CD4-positive, alpha-beta T cell treated with Interleukin-2 at 100 ng/mL for 4 hours (primary cell): Measurements from ENCODE around the gene NDEL1.

ENCODE experiments used
- DNase-seq: peaks from one replicate; pipeline ENCODE4 v3.0.0-alpha.2; 2020; ENCODE audit warnings: low spot score

The NDEL1 gene

DNA sequence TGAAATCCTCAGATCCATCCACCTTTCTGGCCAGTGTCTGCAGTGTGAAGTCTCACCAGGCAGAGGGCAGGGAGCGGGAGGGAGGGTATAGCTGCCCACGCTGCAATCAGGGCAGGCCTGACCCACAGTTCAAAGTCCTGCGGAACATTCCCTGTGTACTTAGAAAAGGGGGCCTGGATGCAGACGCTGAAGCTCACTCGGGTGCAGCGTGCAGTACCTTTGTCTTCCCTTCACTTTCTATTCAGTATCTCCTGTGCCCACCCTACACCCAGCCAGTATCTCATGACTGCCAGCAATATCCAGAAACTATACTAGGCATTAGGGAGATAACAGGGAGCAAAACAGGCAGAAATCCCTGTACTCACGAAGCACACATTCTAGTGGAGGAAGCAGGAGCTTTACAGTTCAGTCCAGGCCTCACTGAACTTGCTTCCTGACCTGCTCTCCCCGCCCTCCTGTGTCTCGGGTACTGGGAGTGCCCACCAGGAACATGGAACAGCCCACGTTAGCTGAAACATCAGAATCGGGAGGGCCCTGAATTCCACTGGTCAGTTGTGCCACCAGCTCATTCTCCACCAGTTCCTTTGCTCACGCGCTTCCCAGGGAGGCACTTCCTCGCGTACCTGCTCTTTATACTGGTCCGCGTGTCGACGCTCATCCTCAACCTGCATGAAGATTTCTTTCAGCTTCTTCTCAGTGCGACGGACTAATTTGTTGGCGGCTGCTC lies 42.2 kb downstream of the NDEL1 start:
- DNase-seq: no peak

DNA sequence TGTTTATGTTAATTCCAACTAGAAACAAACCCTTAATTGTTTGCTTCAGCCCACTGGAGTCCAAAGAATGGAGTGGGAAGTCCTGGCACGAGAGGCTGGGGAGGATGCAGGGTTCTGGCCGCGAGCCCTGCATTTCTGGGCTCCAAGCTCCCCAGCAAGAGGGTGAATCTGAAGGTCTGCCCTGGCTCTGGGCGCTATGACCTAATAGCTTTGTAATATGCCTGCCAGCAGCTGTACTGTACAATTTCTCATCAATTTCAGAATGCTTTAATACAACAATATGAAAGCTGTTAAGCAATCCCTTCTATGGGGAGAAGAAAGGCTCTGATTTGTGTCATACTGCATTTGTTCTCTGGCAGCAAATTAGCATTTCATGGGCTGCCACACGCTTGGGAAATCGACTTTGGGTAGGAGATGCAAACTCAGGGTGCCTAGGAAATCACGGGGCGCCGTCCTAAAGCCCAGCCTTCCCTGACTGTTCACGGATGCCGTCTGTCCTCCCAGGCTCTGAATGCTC lies 43.8 kb downstream of the NDEL1 start:
- DNase-seq: no peak

DNA sequence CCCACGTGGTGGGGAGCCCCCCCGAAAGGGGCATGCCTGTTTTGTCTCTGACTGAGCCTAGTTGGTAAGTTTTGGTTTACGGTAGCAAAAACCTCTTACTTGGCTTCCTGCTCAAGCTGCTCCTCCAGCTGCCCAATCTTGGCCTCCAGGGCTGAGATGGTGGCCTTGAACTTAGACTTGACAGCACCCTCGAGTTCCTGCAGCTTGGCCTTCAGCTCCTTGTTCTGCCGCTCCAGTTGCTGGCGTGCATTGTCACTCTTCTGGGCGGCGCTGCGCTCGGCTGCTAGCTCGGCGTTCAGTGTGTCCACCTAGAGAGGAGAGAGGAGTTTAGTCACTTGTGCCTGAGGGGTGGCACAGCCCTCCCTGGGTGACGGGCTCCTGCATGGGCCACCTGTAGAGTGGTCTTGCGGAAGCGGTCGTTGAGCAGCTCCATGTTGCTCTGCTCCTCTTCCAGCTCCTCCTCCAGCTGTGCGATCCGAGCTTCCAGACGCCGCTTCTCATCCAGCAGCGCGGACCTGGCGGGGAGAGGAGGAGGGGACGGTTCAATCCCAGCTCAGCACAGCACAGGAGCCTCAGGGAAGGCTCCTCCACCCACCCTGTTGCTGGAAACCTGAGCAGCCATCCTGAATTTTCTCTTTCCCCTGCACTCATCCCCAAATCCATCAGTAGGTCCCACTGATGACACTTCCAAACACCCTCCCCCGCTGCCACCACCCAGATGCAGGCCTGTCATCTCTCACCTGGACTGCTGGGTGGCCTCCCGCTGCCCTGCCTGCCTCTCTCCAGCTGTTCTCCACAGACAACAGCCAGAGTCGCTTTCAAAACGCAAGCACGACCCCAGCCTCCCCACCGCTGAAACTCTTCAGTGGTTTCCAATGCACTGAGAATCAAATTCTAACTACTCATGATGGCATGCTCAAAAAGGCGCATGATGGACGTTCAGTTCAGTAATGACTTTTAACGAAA lies 44.6 kb downstream of the NDEL1 start:
- DNase-seq: no peak

DNA sequence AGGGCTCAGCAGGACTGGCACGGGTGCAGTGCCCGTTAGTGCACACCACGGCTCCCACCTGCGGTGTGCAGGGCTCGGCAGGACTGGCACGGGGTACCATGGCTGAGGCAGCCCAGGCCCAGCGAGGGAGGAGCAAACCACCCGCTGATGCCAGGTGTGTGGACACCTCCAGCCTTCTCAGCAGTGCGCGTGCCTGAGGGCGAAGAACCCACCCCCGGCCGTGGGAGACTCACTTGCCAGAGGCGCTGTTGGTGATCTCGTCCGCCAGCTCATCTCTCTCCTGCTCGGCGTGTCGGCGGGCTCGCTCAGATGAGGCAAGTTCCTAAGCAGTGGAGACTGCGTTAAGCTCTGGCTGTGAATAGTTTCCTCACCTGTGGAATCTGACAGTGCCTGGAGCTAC lies 45.4 kb downstream of the NDEL1 start:
- no peak for DNase-seq

DNA sequence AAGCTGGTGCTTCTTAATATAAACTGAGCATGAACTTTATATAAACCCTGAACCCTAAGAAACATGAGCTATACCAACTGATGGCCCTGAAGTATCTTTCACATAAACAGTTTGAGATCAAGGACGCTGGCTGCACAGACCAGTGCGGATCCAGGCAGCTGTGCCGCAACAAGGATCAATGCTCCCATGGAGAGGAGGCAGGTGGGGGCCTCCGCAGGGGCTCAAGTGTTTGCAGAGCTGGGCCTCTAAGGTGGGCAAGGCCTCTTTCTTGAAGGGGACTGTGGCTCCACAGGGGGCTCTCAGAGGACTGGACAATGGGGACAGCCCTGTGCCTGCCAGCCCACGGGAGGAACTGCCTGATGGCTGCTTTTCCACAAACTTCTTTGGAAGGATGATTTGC lies 46.0 kb downstream of the NDEL1 start:
- DNase-seq: no peak

DNA sequence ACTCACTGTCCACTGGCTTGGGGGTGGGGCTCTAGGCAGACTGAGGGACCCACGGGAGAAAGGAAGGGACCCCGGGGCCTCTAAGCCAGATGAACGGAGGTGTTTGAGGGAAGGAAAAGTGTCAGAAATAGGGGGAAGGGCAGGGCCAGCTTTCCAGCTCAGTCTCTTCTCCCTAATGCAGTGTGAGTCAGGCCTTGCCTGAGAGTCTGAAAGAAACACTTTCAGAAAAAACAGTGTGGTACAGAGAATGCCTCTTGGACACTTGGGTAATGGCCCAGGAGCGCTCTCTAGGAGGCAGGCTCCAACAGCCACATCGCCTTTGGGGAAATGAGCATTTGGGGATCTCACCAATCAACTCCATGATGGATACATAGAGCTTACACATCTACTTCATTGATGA lies 46.9 kb downstream of the NDEL1 start:
- DNase-seq: no peak

DNA sequence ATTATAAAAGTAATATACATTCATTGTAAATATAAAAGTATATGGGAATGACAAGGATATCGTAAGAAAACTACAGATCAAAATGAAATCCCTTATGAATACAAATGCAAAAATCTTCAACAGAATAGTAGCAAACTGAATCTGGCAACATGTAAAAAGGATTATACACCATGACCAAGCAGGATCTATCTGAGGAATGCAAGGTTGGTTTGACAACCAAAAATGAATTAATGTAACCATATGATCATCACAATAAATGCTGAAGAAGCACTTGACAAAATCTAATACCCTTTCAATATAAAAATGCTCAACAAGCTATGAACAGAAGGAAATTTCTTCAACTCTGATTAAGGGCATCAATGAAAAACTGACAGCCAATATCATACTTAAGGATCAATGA lies 48.8 kb downstream of the NDEL1 start:
- no peak for DNase-seq

DNA sequence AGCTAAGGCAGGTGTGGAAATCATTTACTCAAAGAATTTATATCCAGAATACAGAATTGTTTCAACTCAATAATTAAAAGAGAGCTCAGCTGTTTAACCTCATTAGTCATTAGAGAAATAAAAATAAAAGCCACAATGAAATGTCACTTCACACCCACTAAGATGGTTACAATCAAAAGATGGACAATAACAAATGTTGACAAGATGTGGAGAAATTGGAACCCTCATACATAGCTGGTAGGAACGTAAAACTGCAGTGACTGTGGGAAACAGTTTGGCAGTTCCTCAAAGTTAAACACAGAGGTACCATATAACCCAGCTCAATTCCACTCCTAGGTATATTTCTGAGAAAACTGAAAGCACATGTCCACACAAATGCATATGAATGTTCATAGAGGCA lies 49.8 kb downstream of the NDEL1 start:
- DNase-seq: no peak

DNA sequence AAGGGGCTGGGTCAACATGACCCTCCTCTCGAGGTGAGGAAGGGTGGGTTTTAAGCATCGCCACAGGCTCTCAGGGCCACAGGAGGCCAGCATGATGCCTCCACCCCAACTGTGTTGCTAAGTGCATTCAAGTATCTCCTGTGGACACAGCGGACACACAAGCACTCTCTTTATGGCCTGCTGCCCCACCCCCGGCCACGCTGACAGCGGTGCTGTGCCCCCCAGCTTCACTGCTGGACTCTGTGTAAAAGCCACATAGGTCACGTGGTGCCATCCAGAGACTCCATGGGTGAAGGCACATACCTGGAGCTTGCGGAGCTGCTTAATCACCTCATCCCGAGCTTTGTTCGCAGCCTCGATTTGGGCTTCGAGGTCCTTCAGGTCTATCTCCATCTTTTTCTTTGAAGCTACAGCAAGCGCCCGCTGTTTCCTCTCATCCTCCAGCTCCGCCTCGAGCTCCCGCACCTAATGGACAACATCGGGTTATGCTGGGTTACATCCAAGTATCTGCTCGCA lies 51.5 kb downstream of the NDEL1 start:
- no peak for DNase-seq

DNA sequence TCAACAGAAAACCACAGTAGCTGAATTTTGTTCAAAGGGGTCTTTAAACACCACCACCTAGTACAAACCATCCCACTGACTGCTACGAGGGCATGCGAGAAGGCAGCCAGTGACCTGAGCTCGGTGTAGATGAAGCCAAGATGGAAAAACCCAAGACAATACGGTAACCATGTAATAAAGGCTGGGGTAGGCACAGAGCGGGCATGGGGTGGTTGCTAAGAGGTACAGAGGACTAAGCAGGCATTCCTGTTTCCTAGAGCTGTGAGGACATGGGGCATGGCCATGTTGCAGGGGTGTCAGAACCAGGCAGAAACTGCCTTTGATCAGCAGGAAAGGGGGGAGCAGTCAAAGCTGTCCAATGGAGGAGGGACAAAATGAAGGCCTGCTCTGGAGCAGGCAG lies 52.1 kb downstream of the NDEL1 start:
- DNase-seq: no peak

DNA sequence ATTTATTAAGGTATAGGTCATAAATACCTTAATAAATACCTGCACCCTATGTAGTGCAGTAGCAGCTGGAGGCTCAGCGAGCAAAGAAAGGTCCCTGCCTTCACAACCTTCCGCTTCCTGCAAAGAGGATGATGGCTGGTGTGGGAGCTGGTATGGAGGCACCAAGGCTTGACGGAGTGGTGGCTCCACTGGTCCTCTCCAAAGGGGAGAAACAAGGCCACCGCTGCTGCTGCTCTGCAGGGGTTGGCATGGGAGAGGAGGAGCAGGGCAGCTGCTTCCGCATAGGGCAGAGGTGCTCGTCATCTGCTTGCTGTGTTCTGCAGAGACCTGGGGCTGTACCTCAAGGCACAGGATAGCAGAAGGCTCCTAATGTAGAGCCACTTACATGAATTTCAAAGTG lies 52.8 kb downstream of the NDEL1 start:
- DNase-seq: no peak

DNA sequence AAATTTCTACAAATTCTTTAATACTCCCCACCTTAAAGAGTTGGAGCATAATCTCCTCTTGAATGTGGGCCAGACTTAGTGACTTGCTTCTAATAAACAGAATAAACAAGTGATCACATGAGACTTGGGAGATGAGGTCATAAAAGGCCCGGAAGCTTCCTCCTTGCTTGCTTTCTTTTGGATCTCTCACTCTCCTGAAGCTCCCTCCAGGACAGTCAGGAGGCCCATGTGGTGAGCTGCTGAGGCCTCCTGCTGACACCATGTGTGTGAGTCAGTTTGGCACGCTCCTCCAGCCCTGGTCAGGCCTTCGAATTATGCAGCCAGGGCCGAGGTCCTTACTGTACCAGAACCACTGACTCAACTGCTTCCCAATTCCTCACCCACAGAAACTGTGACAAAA lies 53.2 kb downstream of the NDEL1 start:
- DNase-seq: no peak

DNA sequence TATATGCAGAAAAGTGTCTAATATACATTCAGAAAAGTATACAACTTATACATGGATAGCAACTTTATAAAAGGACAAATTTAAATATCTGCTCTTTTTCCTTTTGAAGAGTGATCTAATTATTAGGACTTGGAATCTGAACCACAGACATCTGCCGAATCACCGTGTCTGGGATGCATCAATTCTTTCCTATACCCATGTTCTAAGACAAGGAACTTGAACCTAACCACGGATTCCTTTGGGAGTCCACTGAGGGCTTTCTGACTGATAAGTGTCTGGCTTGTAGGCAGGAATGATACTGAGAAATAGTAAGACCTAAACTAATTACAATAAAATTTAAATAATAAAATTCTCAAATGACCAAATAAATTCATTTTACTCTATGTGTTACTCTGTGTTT lies 54.2 kb downstream of the NDEL1 start:
- no peak for DNase-seq

DNA sequence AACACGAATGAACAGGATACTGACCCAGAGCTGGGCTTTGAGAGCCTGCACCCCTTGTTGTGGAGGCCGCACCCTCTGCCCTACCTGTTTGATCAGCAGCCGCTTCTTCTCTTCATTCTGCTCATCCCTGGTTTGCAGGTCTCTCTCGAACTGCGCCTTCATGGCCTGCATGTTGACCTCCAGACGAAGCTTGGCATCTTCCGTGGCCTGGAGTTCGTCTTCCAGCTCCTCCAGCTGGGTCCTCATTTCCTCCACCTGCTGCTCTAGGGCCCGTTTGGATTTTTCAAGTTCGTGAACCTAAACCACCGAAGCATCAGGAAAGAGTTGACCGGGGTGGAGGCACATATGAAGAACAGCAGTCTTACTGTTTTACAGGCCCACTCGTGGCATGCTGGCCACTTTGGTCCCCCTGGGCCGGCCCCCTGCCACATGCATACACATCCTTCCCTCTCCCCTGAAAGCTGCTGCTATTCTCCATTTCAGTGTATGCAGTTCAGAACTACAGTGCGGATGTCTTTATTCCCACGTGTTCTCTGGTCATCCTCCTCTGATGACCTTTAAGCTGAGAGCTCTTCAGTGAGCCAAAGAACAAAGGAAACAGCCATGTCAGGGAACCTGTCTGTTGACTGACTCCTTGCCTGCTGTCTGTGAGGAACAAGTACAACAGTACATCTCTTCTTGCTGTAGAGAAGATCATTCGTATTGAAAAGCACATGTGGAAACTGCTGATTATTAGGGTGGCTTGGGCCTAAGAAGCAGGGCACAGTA lies 54.8 kb downstream of the NDEL1 start:
- DNase-seq: no peak

DNA sequence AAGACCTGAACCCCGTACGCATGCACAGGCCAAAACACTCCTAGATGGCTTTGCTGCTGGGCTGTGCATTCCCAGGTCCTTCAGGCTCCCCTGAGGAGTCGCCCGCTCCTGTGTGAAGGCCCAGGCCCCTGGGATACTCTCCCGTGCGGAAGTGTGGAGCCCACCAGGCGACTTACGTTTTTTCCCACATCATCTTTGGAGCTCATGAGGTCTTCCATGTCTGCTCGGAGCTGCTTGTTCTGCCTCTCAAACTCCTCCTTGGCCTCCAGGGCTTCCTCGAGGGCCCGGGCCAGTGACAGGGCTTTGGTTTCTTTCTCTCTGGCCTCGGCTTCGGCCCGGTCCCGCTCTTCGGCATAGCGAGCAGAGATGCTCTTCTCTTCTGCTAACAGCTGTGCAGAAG lies 56.4 kb downstream of the NDEL1 start:
- no peak for DNase-seq

DNA sequence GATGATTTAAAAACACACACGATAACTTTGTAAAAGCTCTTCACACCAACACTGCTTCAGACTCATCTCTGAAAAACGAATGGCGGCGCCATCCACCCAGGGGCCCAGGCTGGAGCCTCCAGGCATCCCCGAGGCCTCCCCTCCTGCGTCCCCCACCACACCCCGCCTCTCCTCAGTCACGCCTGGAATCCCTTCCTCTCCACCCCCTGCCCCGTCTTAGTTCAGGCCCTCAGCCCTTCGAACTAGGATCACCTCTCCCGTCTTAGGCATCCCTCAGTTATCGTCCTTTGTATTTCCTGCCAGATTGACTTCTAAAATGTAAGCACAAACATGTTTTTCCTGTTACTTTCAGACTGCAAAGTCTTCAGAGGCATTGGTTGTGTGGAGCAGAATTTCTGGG lies 58.3 kb downstream of the NDEL1 start:
- no peak for DNase-seq

DNA sequence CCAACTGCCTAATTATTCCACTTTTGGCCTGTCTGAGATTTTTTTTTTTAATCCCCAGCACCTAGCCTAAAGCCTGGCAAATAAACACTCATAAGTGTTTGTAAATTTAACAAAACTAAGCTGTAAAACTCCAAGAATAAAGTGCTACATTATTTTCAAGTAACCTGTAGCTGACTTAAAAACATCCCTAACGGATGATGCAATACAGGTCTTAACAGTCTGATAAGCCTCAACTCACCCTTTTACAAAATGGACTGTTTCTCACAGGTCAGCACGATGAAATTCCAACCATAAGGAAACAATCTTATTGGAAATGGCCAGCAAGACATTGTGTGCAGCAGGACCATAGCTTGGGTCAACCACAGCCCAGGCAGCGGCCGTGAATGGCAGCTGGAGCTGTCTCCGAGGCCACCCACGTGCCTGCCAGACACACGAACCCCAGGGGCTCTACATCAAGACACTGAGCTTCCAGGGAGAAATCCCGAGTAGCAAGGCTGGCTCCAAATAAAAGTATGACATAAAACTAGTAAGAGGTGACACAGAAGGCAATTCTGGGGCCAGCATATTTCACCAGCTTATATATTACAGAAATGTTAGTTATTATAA lies 58.9 kb downstream of the NDEL1 start:
- no peak for DNase-seq

DNA sequence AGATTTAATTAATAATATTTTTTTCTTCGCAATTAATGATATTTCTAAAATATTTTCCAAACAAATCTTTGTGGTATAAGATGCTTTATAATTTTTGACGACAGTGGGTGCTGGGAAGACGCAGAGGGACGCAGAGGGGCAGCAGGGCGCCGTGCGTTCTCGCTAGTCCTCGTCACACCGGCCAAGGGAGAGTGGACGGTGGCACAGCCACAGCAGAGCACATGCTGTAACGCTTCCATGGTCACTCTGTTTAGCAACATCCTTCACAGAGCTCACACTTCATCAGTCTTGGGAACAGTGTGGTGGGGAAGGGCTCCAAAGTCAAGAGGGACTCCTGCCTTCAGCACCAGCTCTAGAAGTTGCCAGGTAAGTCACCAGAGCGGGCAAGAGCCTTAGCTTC lies 60.4 kb downstream of the NDEL1 start:
- no peak for DNase-seq

DNA sequence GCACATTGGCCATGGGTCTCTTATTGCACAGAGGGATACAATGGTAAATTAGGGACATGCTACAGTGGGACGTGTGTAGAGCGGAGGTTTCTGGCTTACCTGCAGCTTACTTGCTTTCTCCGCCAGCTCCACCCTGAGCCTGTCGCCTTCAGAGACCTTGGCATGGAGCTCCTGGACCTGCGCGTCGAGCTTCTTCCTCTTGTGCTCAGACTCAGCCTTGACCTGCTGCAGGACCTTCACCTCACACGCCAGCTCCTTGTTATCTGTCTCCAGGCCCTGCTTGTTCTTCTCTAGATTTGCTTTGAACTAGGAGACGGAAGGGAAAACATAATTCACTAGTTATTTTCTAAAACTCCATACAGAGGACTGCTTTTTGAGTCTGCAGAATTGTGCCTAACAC lies 63.5 kb downstream of the NDEL1 start:
- DNase-seq: no peak

DNA sequence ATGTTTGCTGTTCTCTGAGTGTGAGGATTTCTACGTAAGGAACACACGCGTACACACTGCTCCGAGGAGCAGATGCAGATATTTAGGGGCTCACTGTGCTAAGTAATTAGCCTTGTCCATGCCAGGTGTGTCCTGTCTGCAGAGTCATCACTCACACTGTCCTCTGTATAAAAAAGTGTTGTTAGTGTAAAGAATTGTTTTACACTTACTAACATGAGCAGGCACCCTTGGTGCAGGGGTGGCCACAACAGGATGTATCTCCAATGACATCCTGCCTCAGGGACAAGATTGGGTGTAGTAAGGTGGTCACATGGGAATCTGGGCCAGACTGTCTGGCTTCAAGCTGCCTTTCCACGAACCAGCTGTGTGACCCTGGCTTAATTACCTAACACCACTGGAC lies 63.9 kb downstream of the NDEL1 start:
- DNase-seq: no peak

DNA sequence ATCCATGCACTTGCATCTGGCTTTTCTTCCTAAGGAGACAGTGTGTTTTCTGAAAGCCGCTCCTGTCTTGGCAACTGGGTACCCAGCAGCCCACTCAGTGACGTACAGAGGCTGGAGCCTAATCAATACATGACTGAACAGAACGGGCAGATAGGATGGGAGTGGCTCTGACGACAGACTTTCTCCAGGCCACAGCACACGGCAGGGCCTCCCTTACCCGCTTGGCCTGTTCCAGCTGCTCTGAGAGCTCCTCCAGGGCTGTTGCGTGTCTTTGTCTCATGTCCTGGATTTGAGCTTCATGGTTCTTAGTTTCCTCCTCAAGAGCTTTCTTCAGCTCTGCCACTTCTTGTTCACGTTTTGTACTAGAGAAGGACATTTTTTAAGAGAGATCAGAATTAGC lies 64.9 kb downstream of the NDEL1 start:
- no peak for DNase-seq

DNA sequence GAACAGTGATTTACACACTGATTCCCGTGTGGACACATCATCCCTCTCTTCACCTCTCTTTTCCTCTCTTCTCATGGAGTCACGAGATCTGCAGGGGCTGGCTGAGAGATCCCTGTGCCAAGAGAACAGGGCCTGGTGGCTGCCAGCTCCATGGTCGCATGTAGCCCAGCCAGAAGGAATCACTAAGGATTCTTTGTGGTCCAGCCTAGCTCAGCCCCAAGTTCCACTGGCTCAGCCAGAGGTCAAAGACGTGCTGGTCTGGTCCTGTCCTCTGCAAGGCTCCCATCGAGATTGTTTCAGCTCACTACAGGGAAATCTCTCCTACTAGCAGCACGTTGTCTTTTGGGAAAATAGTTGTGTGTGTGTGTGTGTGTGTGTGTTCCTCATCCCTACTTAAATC lies 66.4 kb downstream of the NDEL1 start:
- no peak for DNase-seq
